HepG2 (cell line): ENCODE results near the gene CLN6. TPM values are rescaled to one million over a fixed set of nuclear protein-coding genes. Genes with fewer than 3 reads are reported as not detected.

Source experiments
- ATAC-seq: fragments of 200-7000 bp; cut with Tn5 transposase; 3 replicates; pipeline ENCODE4 v1.9.1; 2020; ENCODE audit warnings: mild to moderate bottlenecking, moderate library complexity
- BruUV-seq: library from RNA; stranded (reverse); fragments of 400-500 nt; replicated peaks from 2 replicates; lab custom pipeline; 2021; lab: Mats Ljungman, UMichigan
- CTCF ChIA-PET: fragments of 300-600 bp; formaldehyde crosslinking; extraction: SDS; loops from one replicate; lab custom pipeline; 2021; ENCODE audit warnings: low total read pairs, inconsistent platforms, low intra/inter-chr PET ratio; lab: Yijun Ruan, JAX
- POLR2A ChIA-PET: fragments of 350-600 bp; sonication (Branson Sonifier 250); formaldehyde crosslinking; loops from one replicate; lab custom pipeline; 2020; ENCODE audit warnings: antibody characterized with exemption, inconsistent platforms; lab: Yijun Ruan, JAX
- DNase-seq: peaks from one replicate; pipeline ENCODE4 v3.0.0-alpha.2; 2015; ENCODE audit warnings: low spot score
- FAIRE-seq: peaks from 3 replicates; lab custom pipeline; 2011; peaks lifted over from hg19 to GRCh38; lab: Jason Lieb, UNC
- H2AFZ ChIP-seq: one replicate; pipeline ENCODE4 v1.6.1; 2011; ENCODE audit warnings: low read length, inconsistent platforms
- H3K27ac ChIP-seq: fragments of 300-600 bp; 3 replicates; pipeline ENCODE4 v1.8.0; 2011; ENCODE audit warnings: mixed run types, mild to moderate bottlenecking, mixed read lengths, low read length, inconsistent platforms; ENCODE audit not compliant: insufficient read depth; ENCODE audit errors: extremely low read length
- H3K27me3 ChIP-seq, 2 experiments: fragments of 200-600 bp in 1 of 2; 2 replicates in 1 of 2; 3 replicates in 1 of 2; pipeline versions ENCODE4 v1.6.0 to v1.8.0; 2011; ENCODE audit warnings: low read length in 2 of 2, mild to moderate bottlenecking in 2 of 2, moderate library complexity in 2 of 2, inconsistent platforms in 1 of 2; ENCODE audit not compliant: insufficient read depth in 2 of 2, control insufficient read depth in 1 of 2
- H3K36me3 ChIP-seq, 2 experiments: fragments of 200-600 bp in 1 of 2; replicated peaks in 1 of 2; 2 replicates in 1 of 2; 3 replicates in 1 of 2; pipeline versions ENCODE4 v1.5.1 to v1.8.0; 2011; ENCODE audit warnings: low read length in 2 of 2, inconsistent platforms in 1 of 2; ENCODE audit not compliant: insufficient read depth in 2 of 2, control insufficient read depth in 1 of 2
- H3K4me1 ChIP-seq: 2 replicates; pipeline ENCODE4 v1.5.1; 2012; ENCODE audit warnings: low read length, inconsistent platforms; ENCODE audit not compliant: insufficient read depth
- H3K4me2 ChIP-seq: 2 replicates; pipeline ENCODE4 v1.6.0; 2011; ENCODE audit warnings: low read depth, low read length, inconsistent platforms
- H3K4me3 ChIP-seq, 3 experiments: fragments of 200-600 bp in 1 of 3; sonication (generic), shearing (Covaris generic) in 1 of 3; replicated peaks in 1 of 3; 2 replicates each; pipeline ENCODE4 v1.5.1; 2011 to 2016; ENCODE audit warnings: low read length in 3 of 3, inconsistent platforms in 2 of 3, low read depth in 2 of 3, mild to moderate bottlenecking in 2 of 3, control low read depth in 1 of 3, mixed read lengths in 1 of 3; ENCODE audit not compliant: insufficient read depth in 1 of 3
- H3K79me2 ChIP-seq: one replicate; pipeline ENCODE4 v1.6.1; 2011; ENCODE audit warnings: low read length, inconsistent platforms; ENCODE audit not compliant: insufficient read depth
- H3K9ac ChIP-seq: 2 replicates; pipeline ENCODE4 v1.6.0; 2011; ENCODE audit warnings: mild to moderate bottlenecking, low read depth, low read length, inconsistent platforms; ENCODE audit not compliant: insufficient read depth
- H3K9me3 ChIP-seq: 2 replicates; pipeline ENCODE4 v1.5.1; 2012; ENCODE audit warnings: mild to moderate bottlenecking, low read length
- H4K20me1 ChIP-seq: 2 replicates; pipeline ENCODE4 v1.6.0; 2011; ENCODE audit warnings: inconsistent platforms, mild to moderate bottlenecking, low read length, moderate library complexity; ENCODE audit not compliant: insufficient read depth
- FOSL2 ChIP-seq: sonication (generic); formaldehyde crosslinking; IDR thresholded peaks from 2 replicates; pipeline ENCODE4 v1.4.0; 2020; ENCODE audit warnings: missing genetic modification reagents
- TGIF2 ChIP-seq: IDR thresholded peaks from 2 replicates; pipeline ENCODE4 v1.6.1; 2016; ENCODE audit warnings: control low read depth, missing compliant biosample characterization
- THAP9 ChIP-seq: sonication (generic); formaldehyde crosslinking; IDR thresholded peaks from 2 replicates; pipeline ENCODE4; 2020; ENCODE audit warnings: missing genetic modification reagents, mild to moderate bottlenecking, borderline replicate concordance
- TMF1 ChIP-seq: sonication (generic); formaldehyde crosslinking; IDR thresholded peaks from 2 replicates; pipeline ENCODE4 v1.8.1; 2022; ENCODE audit warnings: low read depth, missing genetic modification reagents
- ZFYVE20 ChIP-seq: sonication (generic); formaldehyde crosslinking; IDR thresholded peaks from 2 replicates; pipeline ENCODE4 v1.8.0; 2023; ENCODE audit warnings: low read depth, mild to moderate bottlenecking, moderate library complexity, missing genetic modification reagents, borderline replicate concordance
- ZNF687 ChIP-seq: sonication (generic); formaldehyde crosslinking; IDR thresholded peaks from 2 replicates; pipeline ENCODE4 v1.5.1; 2020; ENCODE audit warnings: mild to moderate bottlenecking, missing genetic modification reagents, moderate library complexity
- WGBS: methylation state at CpG from one replicate; pipeline ENCODE4 v1.1.6; 2017; ENCODE audit warnings: low lambda C conversion rate; 5-methylcytosine and 5-hydroxymethylcytosine counted together
- in situ Hi-C: cut with HindIII; loops from 2 replicates; pipeline ENCODE4 v1.10.0; 2017; ENCODE audit warnings: low pct_unique_long_range_greater_than_20kb; ENCODE audit not compliant: extremely low pct_ligation_motif_present
- intact Hi-C: fragments of 100-400 bp; cut with micrococcal nuclease; formaldehyde crosslinking; loops from one replicate; pipeline ENCODE4 v1.10.0; 2022; ENCODE audit not compliant: unreplicated experiment
- polyA plus RNA-seq, 8 experiments: library from polyadenylated mRNA; depleted of rRNA in 3 of 8; stranded (reverse) in 7 of 8; unstranded in 1 of 8; fragments of >200 nt; fragmentation: Illumina TruSeq in 4 of 8; extraction: Trizol in 4 of 8; gene quantifications; 2 replicates each; pipeline versions ENCODE4 v1.2.1 to v1.2.3, GENCODE V29; 2011 to 2016; ENCODE audit warnings: low read depth in 4 of 8, missing spikeins in 1 of 8, mixed read lengths in 1 of 8; ENCODE audit not compliant: insufficient read depth in 1 of 8
- total RNA-seq, 5 experiments: library from RNA; depleted of rRNA; stranded (reverse); fragments of >200 nt; fragmentation: Illumina TruSeq; extraction: Trizol; gene quantifications; 2 replicates each; pipeline ENCODE4 v1.2.3, GENCODE V29; 2016; ENCODE audit warnings: low read depth in 1 of 5
- TF ChIP-seq, protein P1 (sequence below): sonication (generic); formaldehyde crosslinking; IDR thresholded peaks from 2 replicates; pipeline ENCODE4 v1.5.0; 2020; ENCODE audit warnings: mild to moderate bottlenecking, missing genetic modification reagents, moderate library complexity
- TF ChIP-seq, protein P2 (sequence below): sonication (generic); formaldehyde crosslinking; IDR thresholded peaks from 2 replicates; pipeline ENCODE4 v1.4.0; 2020; ENCODE audit warnings: missing genetic modification reagents

CLN6 gene
- total and polyA plus RNA-seq, 2 of the 13 experiments (the other 11 are each of a cell fraction or from before 2014, with no cell fraction given): 24.9 to 27.1 TPM

GRCh38 chr15:68230157-68231100, 901 bp upstream of the CLN6 start:
- WGBS: 22% methylated on average over 20 of the region's 20 CpGs
- no peak for TF ChIP-seq ZNF687
- 0 out of 2 replicates have a peak, but pooled peaks have one; percentile 23 for TF ChIP-seq ZFYVE20 (CRISPR knock-in tag)
- peak; percentile 51; the same call in 1 of the 2 replicates for TF ChIP-seq TGIF2 (CRISPR knock-in tag)
- TF ChIP-seq TMF1: no peak
- TF ChIP-seq, protein P1, sequence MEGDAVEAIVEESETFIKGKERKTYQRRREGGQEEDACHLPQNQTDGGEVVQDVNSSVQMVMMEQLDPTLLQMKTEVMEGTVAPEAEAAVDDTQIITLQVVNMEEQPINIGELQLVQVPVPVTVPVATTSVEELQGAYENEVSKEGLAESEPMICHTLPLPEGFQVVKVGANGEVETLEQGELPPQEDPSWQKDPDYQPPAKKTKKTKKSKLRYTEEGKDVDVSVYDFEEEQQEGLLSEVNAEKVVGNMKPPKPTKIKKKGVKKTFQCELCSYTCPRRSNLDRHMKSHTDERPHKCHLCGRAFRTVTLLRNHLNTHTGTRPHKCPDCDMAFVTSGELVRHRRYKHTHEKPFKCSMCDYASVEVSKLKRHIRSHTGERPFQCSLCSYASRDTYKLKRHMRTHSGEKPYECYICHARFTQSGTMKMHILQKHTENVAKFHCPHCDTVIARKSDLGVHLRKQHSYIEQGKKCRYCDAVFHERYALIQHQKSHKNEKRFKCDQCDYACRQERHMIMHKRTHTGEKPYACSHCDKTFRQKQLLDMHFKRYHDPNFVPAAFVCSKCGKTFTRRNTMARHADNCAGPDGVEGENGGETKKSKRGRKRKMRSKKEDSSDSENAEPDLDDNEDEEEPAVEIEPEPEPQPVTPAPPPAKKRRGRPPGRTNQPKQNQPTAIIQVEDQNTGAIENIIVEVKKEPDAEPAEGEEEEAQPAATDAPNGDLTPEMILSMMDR (CRISPR knock-in tag): peak; percentile 38; the same call in 1 of the 2 replicates
- 0 out of 2 replicates have a peak, but pooled peaks have one; percentile 5 for TF ChIP-seq THAP9 (CRISPR knock-in tag)
- peak; percentile 5; the same call in 1 of the 2 replicates for TF ChIP-seq FOSL2 (CRISPR knock-in tag)
- TF ChIP-seq, protein P2, sequence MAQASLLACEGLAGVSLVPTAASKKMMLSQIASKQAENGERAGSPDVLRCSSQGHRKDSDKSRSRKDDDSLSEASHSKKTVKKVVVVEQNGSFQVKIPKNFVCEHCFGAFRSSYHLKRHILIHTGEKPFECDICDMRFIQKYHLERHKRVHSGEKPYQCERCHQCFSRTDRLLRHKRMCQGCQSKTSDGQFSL (CRISPR knock-in tag): 0 out of 2 replicates have a peak, but pooled peaks have one; percentile 66
- no peak for DNase-seq
- Histone ChIP-seq H3K4me1 (peaks cover 76% of the 10 kb centered on the region), H3K4me2 (peak overlapping the region; percentile 96), H3K9ac (peak overlapping the region; percentile 81), H3K79me2 (peaks cover 26% of the 10 kb centered on the region), H4K20me1 (no peaks in the 10 kb centered on the region; the same call in 1 of the 2 replicates), H2AFZ (no peak overlapping the region), H3K36me3 (no peaks in the 10 kb centered on the region; a peak in 1 of 5 replicates), H3K27me3 (peaks cover 0 to 7% of the 10 kb centered on the region in 2 experiments; a peak in 1 of 5 replicates), H3K9me3 (no peaks in the 10 kb centered on the region), H3K27ac (no peak overlapping the region), H3K4me3 (peak overlapping the region; percentile 60 to 82 (median 78))
- in situ Hi-C loops (no loop called here), intact Hi-C loops (loop anchor here (5.0 kb wide), 1 partner anchor 47 kb away; the partner anchor contains the start of gene FEM1B)
- FAIRE-seq: no peak
- ChIA-PET CTCF (no interaction called here), POLR2A (interaction anchor here (1.6 to 3.6 kb wide), 2 partner anchors 47 kb away, joined by 7 to 18 read pairs; partner anchors contain the start of gene FEM1B)
- ATAC-seq: peak; percentile 14
- BruUV-seq: TSS peak; percentile 86
